K562 (cell line): ENCODE data around the gene PCDH8.

Experiments used
- ARNT ChIP-seq, 2 experiments: fragments of 450-650 bp; IDR thresholded peaks; 2 replicates each; pipeline ENCODE4 v1.6.1; 2016; ENCODE audit warnings: mild to moderate bottlenecking in 1 of 2
- BMI1 ChIP-seq: fragments of 150-350 bp; IDR thresholded peaks from 2 replicates; pipeline ENCODE4 v1.6.1; 2014; ENCODE audit warnings: low read length
- ELF4 ChIP-seq: fragments of 450-650 bp; formaldehyde crosslinking; IDR thresholded peaks from 2 replicates; pipeline ENCODE4 v1.4.0; 2022; ENCODE audit warnings: missing genetic modification characterization
- RAD21 ChIP-seq, 2 experiments: fragments of 250-450 bp in 1 of 2; fragments of 450-650 bp in 1 of 2; sonication (Bioruptor Pico) in 1 of 2; formaldehyde crosslinking in 1 of 2; IDR thresholded peaks in 1 of 2; conservative IDR thresholded peaks in 1 of 2; 2 replicates each; pipeline versions ENCODE4 v1.4.0 to v1.8.0; 2020 to 2022; ENCODE audit warnings: mild to moderate bottlenecking in 2 of 2, moderate library complexity in 1 of 2
- TOE1 ChIP-seq, 2 experiments: fragments of 450-650 bp in 1 of 2; sonication (generic) in 1 of 2; formaldehyde crosslinking in 1 of 2; IDR thresholded peaks; 2 replicates each; pipeline versions ENCODE4 v1.7.1 to v1.8.0; 2016 to 2022; ENCODE audit warnings: borderline replicate concordance in 2 of 2, mild to moderate bottlenecking in 2 of 2, antibody characterized with exemption in 1 of 2, inconsistent platforms in 1 of 2, low read depth in 1 of 2, missing genetic modification reagents in 1 of 2, moderate library complexity in 1 of 2
- TF ChIP-seq, protein P1 (sequence below), 2 experiments: fragments of 450-650 bp; formaldehyde crosslinking in 1 of 2; IDR thresholded peaks; 2 replicates each; pipeline versions ENCODE4 v1.4.0 to v1.6.1; 2014 to 2020; ENCODE audit warnings: mild to moderate bottlenecking in 2 of 2, borderline replicate concordance in 1 of 2, low read depth in 1 of 2
- TF ChIP-seq, protein P2 (sequence below), 3 experiments: IDR thresholded peaks in 2 of 3; conservative IDR thresholded peaks in 1 of 3; 2 replicates each; pipeline ENCODE4 v1.5.1; 2011 to 2012; ENCODE audit warnings: low read length in 3 of 3, mild to moderate bottlenecking in 3 of 3, control low read depth in 2 of 3, improper control_type of control experiment in 1 of 3, inconsistent platforms in 1 of 3, low read depth in 1 of 3, mixed read lengths in 1 of 3, moderate library complexity in 1 of 3; ENCODE audit not compliant: insufficient read depth in 2 of 3
- TF ChIP-seq, protein P3 (sequence below): sonication (generic); formaldehyde crosslinking; IDR thresholded peaks from 2 replicates; pipeline ENCODE4 v1.8.0; 2022; ENCODE audit warnings: missing genetic modification reagents, mild to moderate bottlenecking, borderline replicate concordance

DNA sequence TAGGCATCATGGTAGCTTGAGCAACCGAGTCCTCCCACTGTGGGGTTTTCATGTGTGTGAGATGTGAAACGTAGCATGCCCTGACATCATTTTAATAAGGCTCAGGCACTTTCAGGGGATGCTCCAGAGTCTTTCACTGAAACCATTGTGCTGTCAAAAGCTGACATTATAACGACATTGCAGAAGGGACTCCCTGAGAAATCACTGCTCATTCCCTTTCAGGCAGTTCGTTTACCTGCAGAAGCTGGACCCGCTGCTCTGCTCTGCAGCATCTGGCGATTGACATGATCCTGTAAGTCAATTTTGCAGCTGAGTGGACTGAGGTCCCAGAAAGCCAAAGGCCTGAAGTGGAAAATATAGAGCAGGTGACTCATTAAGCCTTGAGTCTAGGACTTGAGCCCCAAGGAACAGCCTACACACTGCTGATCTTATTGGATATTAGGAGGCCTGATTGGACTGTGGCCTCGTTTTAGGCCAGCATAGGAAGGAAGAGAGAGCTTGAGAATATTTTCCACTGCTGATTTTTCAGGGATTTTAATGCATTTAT, 54.9 kb downstream of the PCDH8 start:
- TF ChIP-seq, protein P1, sequence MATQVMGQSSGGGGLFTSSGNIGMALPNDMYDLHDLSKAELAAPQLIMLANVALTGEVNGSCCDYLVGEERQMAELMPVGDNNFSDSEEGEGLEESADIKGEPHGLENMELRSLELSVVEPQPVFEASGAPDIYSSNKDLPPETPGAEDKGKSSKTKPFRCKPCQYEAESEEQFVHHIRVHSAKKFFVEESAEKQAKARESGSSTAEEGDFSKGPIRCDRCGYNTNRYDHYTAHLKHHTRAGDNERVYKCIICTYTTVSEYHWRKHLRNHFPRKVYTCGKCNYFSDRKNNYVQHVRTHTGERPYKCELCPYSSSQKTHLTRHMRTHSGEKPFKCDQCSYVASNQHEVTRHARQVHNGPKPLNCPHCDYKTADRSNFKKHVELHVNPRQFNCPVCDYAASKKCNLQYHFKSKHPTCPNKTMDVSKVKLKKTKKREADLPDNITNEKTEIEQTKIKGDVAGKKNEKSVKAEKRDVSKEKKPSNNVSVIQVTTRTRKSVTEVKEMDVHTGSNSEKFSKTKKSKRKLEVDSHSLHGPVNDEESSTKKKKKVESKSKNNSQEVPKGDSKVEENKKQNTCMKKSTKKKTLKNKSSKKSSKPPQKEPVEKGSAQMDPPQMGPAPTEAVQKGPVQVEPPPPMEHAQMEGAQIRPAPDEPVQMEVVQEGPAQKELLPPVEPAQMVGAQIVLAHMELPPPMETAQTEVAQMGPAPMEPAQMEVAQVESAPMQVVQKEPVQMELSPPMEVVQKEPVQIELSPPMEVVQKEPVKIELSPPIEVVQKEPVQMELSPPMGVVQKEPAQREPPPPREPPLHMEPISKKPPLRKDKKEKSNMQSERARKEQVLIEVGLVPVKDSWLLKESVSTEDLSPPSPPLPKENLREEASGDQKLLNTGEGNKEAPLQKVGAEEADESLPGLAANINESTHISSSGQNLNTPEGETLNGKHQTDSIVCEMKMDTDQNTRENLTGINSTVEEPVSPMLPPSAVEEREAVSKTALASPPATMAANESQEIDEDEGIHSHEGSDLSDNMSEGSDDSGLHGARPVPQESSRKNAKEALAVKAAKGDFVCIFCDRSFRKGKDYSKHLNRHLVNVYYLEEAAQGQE (IDR thresholded peaks at IDR 0.05; ENCODE audit: borderline replicate concordance): no peak
- TF ChIP-seq, protein P1 (CRISPR knock-in tag; IDR thresholded peaks at IDR 0.05; ENCODE audit: low read depth): no peak
- no peak for TF ChIP-seq ELF4 (CRISPR knock-in tag)
- TF ChIP-seq, protein P2, sequence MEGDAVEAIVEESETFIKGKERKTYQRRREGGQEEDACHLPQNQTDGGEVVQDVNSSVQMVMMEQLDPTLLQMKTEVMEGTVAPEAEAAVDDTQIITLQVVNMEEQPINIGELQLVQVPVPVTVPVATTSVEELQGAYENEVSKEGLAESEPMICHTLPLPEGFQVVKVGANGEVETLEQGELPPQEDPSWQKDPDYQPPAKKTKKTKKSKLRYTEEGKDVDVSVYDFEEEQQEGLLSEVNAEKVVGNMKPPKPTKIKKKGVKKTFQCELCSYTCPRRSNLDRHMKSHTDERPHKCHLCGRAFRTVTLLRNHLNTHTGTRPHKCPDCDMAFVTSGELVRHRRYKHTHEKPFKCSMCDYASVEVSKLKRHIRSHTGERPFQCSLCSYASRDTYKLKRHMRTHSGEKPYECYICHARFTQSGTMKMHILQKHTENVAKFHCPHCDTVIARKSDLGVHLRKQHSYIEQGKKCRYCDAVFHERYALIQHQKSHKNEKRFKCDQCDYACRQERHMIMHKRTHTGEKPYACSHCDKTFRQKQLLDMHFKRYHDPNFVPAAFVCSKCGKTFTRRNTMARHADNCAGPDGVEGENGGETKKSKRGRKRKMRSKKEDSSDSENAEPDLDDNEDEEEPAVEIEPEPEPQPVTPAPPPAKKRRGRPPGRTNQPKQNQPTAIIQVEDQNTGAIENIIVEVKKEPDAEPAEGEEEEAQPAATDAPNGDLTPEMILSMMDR (IDR thresholded peaks at IDR 0.05 in 2 of 3, conservative IDR thresholded peaks at IDR 0.05 in 1 of 3; ENCODE audit: insufficient read depth in 2 of 3, low read depth in 1 of 3, low read length in 3 of 3): no peak
- no peak for TF ChIP-seq RAD21 (CRISPR knock-in tag; conservative IDR thresholded peaks at IDR 0.05 in 1 of 2, IDR thresholded peaks at IDR 0.05 in 1 of 2)
- no peak for TF ChIP-seq ARNT (IDR thresholded peaks at IDR 0.05)
- TF ChIP-seq, protein P3, sequence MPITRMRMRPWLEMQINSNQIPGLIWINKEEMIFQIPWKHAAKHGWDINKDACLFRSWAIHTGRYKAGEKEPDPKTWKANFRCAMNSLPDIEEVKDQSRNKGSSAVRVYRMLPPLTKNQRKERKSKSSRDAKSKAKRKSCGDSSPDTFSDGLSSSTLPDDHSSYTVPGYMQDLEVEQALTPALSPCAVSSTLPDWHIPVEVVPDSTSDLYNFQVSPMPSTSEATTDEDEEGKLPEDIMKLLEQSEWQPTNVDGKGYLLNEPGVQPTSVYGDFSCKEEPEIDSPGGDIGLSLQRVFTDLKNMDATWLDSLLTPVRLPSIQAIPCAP: no peak
- no peak for TF ChIP-seq TOE1 (IDR thresholded peaks at IDR 0.05; ENCODE audit: borderline replicate concordance)
- no peak for TF ChIP-seq TOE1 (CRISPR knock-in tag; IDR thresholded peaks at IDR 0.05; ENCODE audit: borderline replicate concordance, low read depth)
- no peak for TF ChIP-seq BMI1
